Smooth muscle cell (in vitro differentiated cells): ENCODE results near the gene PPP1R3E. TPM values are rescaled to one million over a fixed set of nuclear protein-coding genes. Genes with fewer than 3 reads are reported as not detected.

Experiments used
- DNase-seq: peaks from one replicate; lab custom pipeline; 2025; ENCODE audit not compliant: unreplicated experiment; lab: John Stamatoyannopoulos, UW
- H2AFZ ChIP-seq: fragments of 200-600 bp; sonication (generic); 2 replicates; pipeline ENCODE4 v1.6.0; 2016; ENCODE audit warnings: antibody characterized with exemption, low read depth, mild to moderate bottlenecking
- H3F3A ChIP-seq: fragments of 200-600 bp; sonication (generic); 2 replicates; pipeline ENCODE4 v1.6.0; 2017; ENCODE audit warnings: antibody characterized with exemption, low read depth
- H3K27ac ChIP-seq: fragments of 200-600 bp; sonication (generic); 2 replicates; pipeline ENCODE4 v1.5.1; 2016; ENCODE audit warnings: low read depth, mild to moderate bottlenecking
- H3K27me3 ChIP-seq: fragments of 200-600 bp; sonication (generic); 2 replicates; pipeline ENCODE4 v1.6.1; 2016; ENCODE audit warnings: low read depth, mild to moderate bottlenecking
- H3K36me3 ChIP-seq: fragments of 200-600 bp; sonication (generic); 2 replicates; pipeline ENCODE4 v1.5.1; 2016; ENCODE audit warnings: low read depth
- H3K4me1 ChIP-seq: fragments of 200-600 bp; sonication (generic); 2 replicates; pipeline ENCODE4 v1.5.1; 2016; ENCODE audit warnings: low read depth
- H3K4me2 ChIP-seq: fragments of 200-600 bp; sonication (generic); 2 replicates; pipeline ENCODE4 v1.6.0; 2016; ENCODE audit warnings: mild to moderate bottlenecking
- H3K4me3 ChIP-seq: fragments of 200-600 bp; sonication (generic); 2 replicates; pipeline ENCODE4 v1.5.1; 2016; ENCODE audit warnings: mild to moderate bottlenecking
- H3K79me2 ChIP-seq: fragments of 200-600 bp; sonication (generic); 2 replicates; pipeline ENCODE4 v1.6.0; 2016; ENCODE audit warnings: low read depth, mild to moderate bottlenecking
- H3K9ac ChIP-seq: fragments of 200-600 bp; sonication (generic); 2 replicates; pipeline ENCODE4 v1.6.0; 2016; ENCODE audit warnings: low read depth
- H3K9me3 ChIP-seq: fragments of 200-600 bp; sonication (generic); replicated peaks from 2 replicates; pipeline ENCODE4 v1.5.1; 2016; ENCODE audit warnings: low read depth
- H4K20me1 ChIP-seq: fragments of 200-600 bp; sonication (generic); 2 replicates; pipeline ENCODE4 v1.6.0; 2016; ENCODE audit warnings: low read depth
- CTCF ChIP-seq: fragments of 200-600 bp; sonication (generic); IDR thresholded peaks from 2 replicates; pipeline ENCODE4 v1.5.1; 2017; ENCODE audit warnings: borderline replicate concordance, mild to moderate bottlenecking, antibody characterized with exemption; ENCODE audit not compliant: insufficient read depth, poor library complexity, severe bottlenecking
- WGBS: methylation state at CpG from one replicate; pipeline ENCODE4 v1.1.7; 2016; ENCODE audit warnings: low lambda C conversion rate; 5-methylcytosine and 5-hydroxymethylcytosine counted together
- polyA plus RNA-seq: library from polyadenylated mRNA; unstranded; fragments of >200 nt; fragmentation: Nextera tagmentation; extraction: Ambion mirVana; gene quantifications from 2 replicates; pipeline ENCODE4 v1.2.1, GENCODE V29; 2016
- total RNA-seq: library from RNA; depleted of rRNA; stranded (reverse); fragments of >200 nt; gene quantifications from 2 replicates; pipeline ENCODE4 v1.2.3, GENCODE V29; 2014

PPP1R3E gene
- total and polyA plus RNA-seq, 2 experiments from 2014 or later, result 0.71 to 2.0 TPM

- H3K9ac ChIP-seq, result peak within 1 kb of the TSS; percentile 92
- peak; percentile 71 for DNase-seq
- peaks cover 20% of the 10 kb centered on the region for H3K4me1 ChIP-seq
- peak within 1 kb of the TSS; percentile 77 for H3K27ac ChIP-seq
- WGBS, result 3% methylated on average over 12 of the region's 24 CpGs
- peak within 1 kb of the TSS; percentile 99 for H3K4me2 ChIP-seq
- peaks cover 37% of the 10 kb centered on the region for H4K20me1 ChIP-seq
- no peak for TF ChIP-seq CTCF
- H3K79me2 ChIP-seq, result peaks cover 51% of the 10 kb centered on the region
- H2AFZ ChIP-seq, result peak within 1 kb of the TSS; percentile 81
- no peaks in the 10 kb centered on the region for H3K27me3 ChIP-seq
- H3K4me3 ChIP-seq, result peak within 1 kb of the TSS; percentile 98
- H3F3A ChIP-seq, result peaks cover 16% of the 10 kb centered on the region
- no peaks in the 10 kb centered on the region for H3K9me3 ChIP-seq
- H3K36me3 ChIP-seq, result no peaks in the 10 kb centered on the region
Observed at GRCh38 chr14:23306412-23307145, 3.9 kb upstream of the PPP1R3E start, which contains the start of gene BCL2L2. Gene BCL2L2, plus strand, starts transcription at chr14:23306833. Its CDS starts 935 bp downstream, at chr14:23307768.

GRCh38 chr14:23301969-23302289 lies 730 bp downstream of the PPP1R3E start:
- Histone ChIP-seq H3F3A (peaks cover 16% of the 10 kb centered on the region), H2AFZ (peak overlapping the region; percentile 98), H3K9me3 (no peaks in the 10 kb centered on the region), H3K27ac (peak overlapping the region; percentile 68), H3K9ac (peak overlapping the region; percentile 64), H3K36me3 (no peaks in the 10 kb centered on the region), H3K4me1 (peaks cover 9% of the 10 kb centered on the region), H3K4me2 (peak overlapping the region; percentile 97), H3K4me3 (peak overlapping the region; percentile 72), H3K79me2 (peaks cover 5% of the 10 kb centered on the region), H3K27me3 (no peaks in the 10 kb centered on the region), H4K20me1 (no peaks in the 10 kb centered on the region)
- no peak for TF ChIP-seq CTCF
- DNase-seq, result no peak
- 0% methylated on average over 25 of the region's 25 CpGs for WGBS

- H3K36me3 ChIP-seq, result no peaks in the 10 kb centered on the region
- 2% methylated on average over 79 of the region's 87 CpGs for WGBS
- H2AFZ ChIP-seq, result peak overlapping the region; percentile 98
- no peaks in the 10 kb centered on the region for H4K20me1 ChIP-seq
- H3F3A ChIP-seq, result peaks cover 16% of the 10 kb centered on the region
- peak overlapping the region; percentile 72 for H3K4me3 ChIP-seq
- peaks cover 9% of the 10 kb centered on the region for H3K4me1 ChIP-seq
- H3K9ac ChIP-seq, result peak overlapping the region; percentile 92
- peak overlapping the region; percentile 97 for H3K4me2 ChIP-seq
- H3K9me3 ChIP-seq, result no peaks in the 10 kb centered on the region
- H3K27me3 ChIP-seq, result no peaks in the 10 kb centered on the region
- TF ChIP-seq CTCF, result peak; percentile 65
- H3K79me2 ChIP-seq, result no peaks in the 10 kb centered on the region
- peak; percentile 100 for DNase-seq
- peak overlapping the region; percentile 95 for H3K27ac ChIP-seq
Observed at GRCh38 chr14:23301288-23301968, 1.2 kb downstream of the PPP1R3E start.
